Left forelimb (tissue), 1 donor: ENCODE results near the gene ZNF568.

Experiments
- DNase-seq: peaks from one replicate; pipeline ENCODE4 v3.0.0-alpha.2; 2018; ENCODE audit warnings: low spot score

The ZNF568 gene

DNA sequence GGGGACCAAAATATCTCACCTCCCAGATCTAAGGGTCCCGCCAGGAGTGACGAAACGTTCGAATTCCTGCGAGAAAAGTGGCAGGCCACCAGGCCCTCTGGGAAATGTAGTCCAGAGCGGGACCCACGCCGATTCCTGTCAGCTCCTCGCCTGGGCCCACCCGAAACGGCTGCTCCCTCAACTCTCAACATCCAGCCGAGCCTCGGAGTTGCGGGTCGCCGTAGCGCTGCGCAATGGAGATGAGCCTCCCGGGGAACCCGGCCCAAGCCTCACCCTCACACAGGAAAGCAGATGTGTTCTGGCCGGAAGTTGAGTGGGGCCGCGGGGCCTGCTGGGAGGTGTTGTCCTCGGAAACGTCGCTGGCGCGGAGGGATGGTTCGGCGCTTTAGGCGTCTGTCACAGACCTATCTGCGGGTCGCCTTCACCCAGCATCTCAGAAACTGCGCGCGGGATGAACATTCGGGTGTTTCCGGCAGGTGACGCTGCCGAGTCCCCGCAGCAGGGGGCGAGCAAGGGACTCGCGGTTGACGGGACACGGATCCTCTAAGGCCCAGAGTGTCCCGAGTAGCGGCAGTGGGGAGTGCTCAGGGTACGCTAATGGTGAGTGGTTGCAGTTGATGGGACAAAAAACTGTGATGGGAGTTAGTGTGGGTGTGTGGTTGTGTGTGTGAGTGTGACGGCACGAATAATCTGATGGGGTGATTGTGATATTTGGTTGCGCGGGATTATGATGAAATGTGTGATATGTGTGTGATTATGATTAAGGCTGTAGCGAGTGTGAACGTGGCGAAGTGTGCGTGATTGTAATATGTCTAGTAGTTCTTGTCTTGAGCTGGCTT lies at the start of gene ZNF568, which contains the start of gene ZNF829:
TSS of gene ZNF568 (plus strand) at position 341 of the 839 bp plus-strand sequence. CDS start 6,439 bp downstream, outside the sequence.
TSS of gene ZNF829 (minus strand) at position 300 of the 839 bp plus-strand sequence. CDS start 1,124 bp downstream, outside the sequence.
- peak; percentile 96 for DNase-seq

DNA sequence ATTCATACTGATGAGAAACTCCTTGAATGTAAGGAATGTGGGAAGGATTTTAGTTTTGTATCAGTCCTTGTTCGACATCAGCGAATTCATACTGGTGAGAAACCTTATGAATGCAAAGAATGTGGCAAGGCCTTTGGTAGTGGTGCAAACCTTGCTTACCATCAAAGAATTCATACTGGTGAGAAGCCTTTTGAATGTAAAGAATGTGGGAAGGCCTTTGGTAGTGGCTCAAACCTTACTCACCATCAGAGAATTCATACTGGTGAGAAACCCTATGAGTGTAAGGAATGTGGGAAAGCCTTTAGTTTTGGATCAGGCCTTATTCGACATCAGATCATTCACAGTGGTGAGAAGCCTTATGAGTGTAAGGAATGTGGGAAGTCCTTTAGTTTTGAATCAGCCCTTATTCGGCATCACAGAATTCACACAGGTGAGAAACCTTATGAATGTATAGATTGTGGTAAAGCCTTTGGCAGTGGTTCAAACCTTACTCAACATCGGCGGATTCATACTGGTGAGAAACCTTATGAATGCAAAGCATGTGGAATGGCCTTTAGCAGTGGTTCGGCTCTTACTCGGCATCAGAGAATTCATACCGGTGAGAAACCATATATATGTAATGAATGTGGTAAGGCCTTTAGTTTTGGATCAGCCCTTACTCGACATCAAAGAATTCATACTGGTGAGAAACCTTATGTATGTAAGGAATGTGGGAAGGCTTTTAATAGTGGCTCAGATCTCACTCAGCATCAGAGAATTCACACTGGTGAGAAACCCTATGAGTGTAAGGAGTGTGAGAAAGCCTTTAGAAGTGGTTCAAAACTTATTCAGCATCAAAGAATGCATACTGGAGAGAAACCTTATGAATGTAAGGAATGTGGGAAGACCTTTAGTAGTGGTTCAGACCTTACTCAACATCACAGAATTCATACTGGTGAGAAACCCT lies 38.9 kb upstream of the ZNF568 start:
- no peak for DNase-seq

- DNase-seq = no peak
These were observed 24.3 kb upstream of the ZNF568 start for GRCh38 chr19:36891768-36892357.

DNA sequence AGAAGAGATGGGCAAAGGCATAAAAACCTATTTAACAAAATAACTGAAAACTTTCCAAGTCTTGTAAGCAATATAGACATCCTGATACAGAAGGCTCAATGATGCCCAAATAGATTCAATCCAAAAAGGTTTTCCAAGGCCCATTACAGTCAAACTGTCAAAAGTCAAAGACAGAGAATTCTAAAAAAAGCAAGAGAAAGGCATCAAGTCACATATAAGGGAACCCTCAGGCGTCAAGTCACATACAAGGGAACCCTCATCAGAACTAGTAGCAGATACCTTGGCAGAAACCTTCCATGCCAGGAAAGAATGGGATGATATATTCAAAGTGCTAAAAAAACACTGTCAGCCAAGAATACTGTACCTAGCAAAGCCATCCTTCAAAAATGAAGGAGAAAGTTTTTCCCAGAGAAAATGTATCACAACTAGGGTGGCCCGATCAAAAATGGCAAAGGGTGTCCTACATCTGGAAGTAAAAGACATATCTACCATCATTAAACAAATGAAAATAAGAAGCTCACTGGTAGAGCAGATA lies 21.2 kb upstream of the ZNF568 start:
- DNase-seq = no peak

DNA sequence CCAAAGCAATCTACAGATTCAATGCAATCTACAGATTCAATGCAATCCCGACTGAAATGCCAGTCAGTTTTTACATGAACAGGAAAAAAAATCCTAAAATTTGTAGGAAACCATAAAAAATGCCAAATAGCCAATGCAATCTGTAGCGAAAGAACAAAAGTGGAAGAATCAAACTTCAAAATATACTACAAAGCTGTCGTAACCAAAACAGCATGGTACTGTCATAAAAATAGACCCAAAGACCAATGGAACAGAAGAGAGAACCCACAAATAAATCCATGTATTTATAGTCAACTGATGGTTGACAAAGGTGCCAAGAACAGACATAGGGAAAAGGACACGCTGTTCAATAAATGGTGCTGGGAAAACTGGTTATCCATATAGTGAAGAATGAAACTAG lies 17.7 kb upstream of the ZNF568 start:
- DNase-seq = no peak

DNA sequence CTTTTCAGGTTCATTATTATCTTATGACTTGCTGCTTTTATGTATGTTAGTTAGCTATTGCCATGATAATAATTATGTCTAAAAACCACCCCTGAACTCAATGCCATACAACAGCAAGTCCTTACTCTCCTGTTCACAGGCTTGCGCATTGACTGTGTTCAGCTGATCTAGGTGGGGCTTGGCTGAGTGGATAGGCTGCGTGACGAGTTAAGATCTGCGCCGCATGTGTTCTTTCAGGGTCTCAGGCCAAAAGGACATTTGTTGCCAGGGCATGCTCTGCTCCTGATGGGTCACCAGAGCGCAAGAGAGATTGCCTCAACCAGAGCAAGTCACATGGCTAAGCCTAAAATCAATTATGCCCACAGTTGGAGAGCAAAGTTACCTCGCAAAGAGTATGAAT lies 859 bp downstream of the ZNF568 start:
- peak; percentile 67 for DNase-seq

GRCh38 chr19:36918090-36918489 lies 2.0 kb downstream of the ZNF568 start:
- no peak for DNase-seq

GRCh38 chr19:36931684-36932083 lies 15.6 kb downstream of the ZNF568 start:
- DNase-seq = no peak

- no peak for DNase-seq
These were observed 23.0 kb downstream of the ZNF568 start for GRCh38 chr19:36939153-36939552.

DNA sequence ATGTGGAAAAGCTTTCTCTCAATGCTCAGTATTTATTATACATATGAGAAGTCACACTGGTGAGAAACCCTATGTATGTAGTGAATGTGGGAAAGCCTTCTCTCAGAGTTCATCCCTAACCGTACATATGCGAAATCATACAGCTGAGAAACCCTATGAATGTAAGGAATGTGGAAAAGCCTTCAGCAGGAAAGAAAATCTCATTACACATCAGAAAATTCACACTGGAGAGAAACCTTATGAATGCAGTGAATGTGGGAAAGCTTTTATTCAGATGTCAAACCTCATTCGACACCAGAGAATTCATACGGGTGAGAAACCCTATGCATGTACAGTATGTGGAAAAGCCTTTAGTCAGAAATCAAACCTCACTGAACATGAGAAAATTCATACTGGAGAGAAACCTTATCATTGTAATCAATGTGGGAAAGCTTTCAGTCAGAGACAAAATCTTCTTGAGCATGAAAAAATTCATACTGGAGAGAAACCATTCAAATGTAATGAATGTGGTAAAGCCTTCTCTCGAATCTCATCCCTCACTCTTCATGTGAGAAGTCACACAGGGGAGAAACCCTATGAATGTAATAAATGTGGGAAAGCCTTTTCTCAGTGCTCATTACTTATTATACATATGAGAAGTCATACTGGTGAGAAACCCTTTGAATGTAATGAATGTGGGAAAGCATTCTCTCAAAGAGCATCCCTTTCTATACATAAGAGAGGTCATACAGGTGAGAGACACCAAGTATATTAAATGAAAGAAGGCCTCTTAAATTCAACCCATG lies 34.4 kb downstream of the ZNF568 start:
- DNase-seq = no peak

DNA sequence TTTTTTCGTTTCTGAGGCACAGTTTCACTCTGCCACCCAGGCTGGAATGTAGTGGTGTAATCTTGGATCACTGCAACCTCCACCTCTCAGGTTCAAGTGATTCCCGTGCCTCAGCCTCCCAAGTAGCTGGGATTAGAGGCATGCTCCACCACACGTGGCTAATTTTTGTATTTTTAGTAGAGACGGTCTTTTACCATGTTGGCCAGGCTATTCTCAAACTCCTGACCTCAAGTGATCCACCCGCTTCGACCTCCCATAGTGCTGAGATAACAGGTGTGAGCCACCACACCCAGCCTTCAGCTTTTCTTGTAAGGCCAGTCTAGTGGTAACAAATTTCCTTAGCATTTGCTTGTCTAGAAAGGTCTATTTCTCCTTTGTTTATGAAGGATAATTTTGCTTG lies 46.2 kb downstream of the ZNF568 start:
- DNase-seq = no peak

DNA sequence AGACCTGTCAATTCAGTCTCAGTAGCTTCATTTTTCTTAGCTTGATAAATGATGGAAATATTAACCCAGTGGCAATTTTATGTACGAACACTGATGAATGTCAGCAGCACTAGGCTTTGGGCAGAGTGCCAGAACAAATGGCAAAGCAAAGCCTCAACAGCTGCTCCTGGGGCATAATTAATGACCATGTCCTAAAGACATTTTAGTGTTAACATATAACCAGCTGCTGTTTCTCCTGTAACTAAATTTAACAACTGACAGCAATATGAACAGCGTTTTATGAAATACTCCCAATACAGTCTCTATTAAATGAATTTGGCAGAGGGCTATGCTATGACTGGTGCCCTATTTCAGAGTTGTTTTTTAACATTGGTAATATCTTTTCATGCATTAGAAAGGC lies 47.1 kb downstream of the ZNF568 start:
- no peak for DNase-seq

DNA sequence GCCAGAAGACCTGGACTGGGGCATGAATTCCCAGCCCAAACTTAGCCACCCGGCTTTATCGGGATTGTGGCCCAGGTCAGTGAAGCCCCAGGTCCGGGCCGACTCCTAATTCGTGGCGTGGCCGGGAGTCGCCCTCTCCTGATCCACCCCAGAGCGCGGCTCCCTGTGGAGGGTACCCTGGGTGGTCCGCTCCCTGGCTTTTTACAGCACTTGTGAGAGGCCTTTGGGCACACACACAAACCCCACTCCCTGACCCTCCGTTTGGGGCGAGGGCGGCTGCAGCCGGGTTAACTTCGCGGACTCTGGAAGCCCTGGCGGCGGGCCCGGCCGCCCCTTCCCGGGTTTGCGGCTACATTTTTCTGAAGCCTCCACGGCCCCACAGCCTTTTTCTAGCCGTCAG lies 56.4 kb downstream of the ZNF568 start:
- DNase-seq = no peak

GRCh38 chr19:36973021-36973843 lies 57.1 kb downstream of the ZNF568 start:
- DNase-seq = peak; percentile 91

GRCh38 chr19:36973844-36974195 lies 57.7 kb downstream of the ZNF568 start:
- no peak for DNase-seq

- no peak for DNase-seq
These were observed 70.0 kb downstream of the ZNF568 start for GRCh38 chr19:36986131-36986530.

- DNase-seq = no peak
These were observed 70.5 kb downstream of the ZNF568 start for GRCh38 chr19:36986601-36987000.

DNA sequence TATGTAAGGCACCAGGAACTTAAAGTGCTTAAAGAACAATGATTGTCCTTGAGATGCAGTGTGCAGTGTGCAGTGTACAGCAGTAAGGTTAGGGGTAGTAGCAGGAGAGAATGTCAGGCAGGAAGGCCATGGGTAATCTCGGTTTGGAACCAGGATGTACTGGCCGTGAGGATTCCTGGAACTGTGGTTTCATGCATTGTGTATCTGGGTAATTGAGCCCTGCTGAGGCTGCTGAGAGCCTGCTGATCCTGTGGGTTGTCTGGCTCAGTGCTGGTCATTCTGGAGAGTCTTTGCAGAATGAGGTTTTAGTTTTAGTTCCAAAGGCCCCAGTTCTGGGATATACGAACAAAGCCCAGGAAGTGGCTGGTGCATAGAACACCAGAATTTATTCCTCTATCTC lies 71.0 kb downstream of the ZNF568 start:
- DNase-seq = no peak

- no peak for DNase-seq
These were observed 81.2 kb downstream of the ZNF568 start for GRCh38 chr19:36997152-36997842.

DNA sequence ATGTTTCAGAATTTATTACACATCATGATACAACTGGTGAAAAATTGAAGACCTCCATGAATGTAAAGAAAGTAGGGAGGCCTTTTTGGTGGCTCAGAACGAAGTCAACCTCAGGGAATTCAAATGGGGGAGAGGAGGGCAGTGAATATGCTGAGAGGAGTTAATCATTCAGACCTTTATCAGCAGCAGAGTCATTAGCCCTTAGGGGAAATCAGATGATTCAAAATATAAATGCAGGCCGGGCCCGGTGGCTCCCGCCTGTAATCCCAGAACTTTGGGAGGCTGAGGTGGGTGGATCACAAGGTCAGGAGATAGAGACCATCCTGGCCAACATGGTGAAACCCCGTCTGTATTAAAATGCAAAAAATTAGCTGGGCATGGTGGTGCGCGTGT lies 81.7 kb downstream of the ZNF568 start:
- DNase-seq = no peak
